HEK293 (cell line): ENCODE data around the gene FCHSD1.

Experiments
- BCL11B ChIP-seq: fragments of 450-650 bp; formaldehyde crosslinking; IDR thresholded peaks from 2 replicates; pipeline ENCODE4 v1.5.1; 2016; ENCODE audit warnings: low read depth, missing biosample characterization, missing genetic modification characterization
- EGR2 ChIP-seq: fragments of 450-650 bp; formaldehyde crosslinking; IDR thresholded peaks from 2 replicates; pipeline ENCODE4 v1.5.1; 2016; ENCODE audit warnings: low read depth, missing biosample characterization, missing genetic modification characterization
- ELK4 ChIP-seq: IDR thresholded peaks from 2 replicates; pipeline ENCODE4 v1.6.1; 2011; ENCODE audit warnings: mild to moderate bottlenecking, low read depth, low read length, borderline replicate concordance
- IKZF3 ChIP-seq: fragments of 450-650 bp; IDR thresholded peaks from 2 replicates; pipeline ENCODE4 v1.5.0; 2018; ENCODE audit warnings: missing biosample characterization, mild to moderate bottlenecking, missing genetic modification characterization, moderate library complexity
- INSM2 ChIP-seq: fragments of 450-650 bp; formaldehyde crosslinking; IDR thresholded peaks from 2 replicates; pipeline ENCODE4 v1.5.1; 2016; ENCODE audit warnings: missing biosample characterization, missing genetic modification characterization
- KLF10 ChIP-seq: fragments of 450-650 bp; IDR thresholded peaks from 2 replicates; pipeline ENCODE4 v1.5.1; 2018; ENCODE audit warnings: missing biosample characterization, mild to moderate bottlenecking, missing genetic modification characterization
- OVOL3 ChIP-seq: fragments of 450-650 bp; formaldehyde crosslinking; IDR thresholded peaks from 2 replicates; pipeline ENCODE4 v1.5.1; 2016; ENCODE audit warnings: missing biosample characterization, missing genetic modification characterization
- PBX3 ChIP-seq: sonication (generic); formaldehyde crosslinking; IDR thresholded peaks from 2 replicates; pipeline ENCODE4 v1.8.1; 2022; ENCODE audit warnings: mild to moderate bottlenecking, moderate library complexity, missing genetic modification reagents
- SP2 ChIP-seq: fragments of 450-650 bp; formaldehyde crosslinking; IDR thresholded peaks from 2 replicates; pipeline ENCODE4 v1.5.1; 2016; ENCODE audit warnings: missing biosample characterization, missing genetic modification characterization
- TRIM28 ChIP-seq: IDR thresholded peaks from 2 replicates; pipeline ENCODE4 v1.6.1; 2011; ENCODE audit warnings: low read length, control low read depth, borderline replicate concordance
- ZBTB11 ChIP-seq: fragments of 450-650 bp; formaldehyde crosslinking; conservative IDR thresholded peaks from 2 replicates; pipeline ENCODE4 v1.5.1; 2016; ENCODE audit warnings: low read depth, missing biosample characterization, missing genetic modification characterization
- ZFP3 ChIP-seq: fragments of 450-650 bp; formaldehyde crosslinking; IDR thresholded peaks from 2 replicates; pipeline ENCODE4 v1.5.1; 2016; ENCODE audit warnings: low read depth, missing biosample characterization, missing genetic modification characterization
- ZNF121 ChIP-seq: fragments of 450-650 bp; formaldehyde crosslinking; IDR thresholded peaks from 2 replicates; pipeline ENCODE4 v1.5.1; 2016; ENCODE audit warnings: missing biosample characterization, missing genetic modification characterization
- ZNF138 ChIP-seq: fragments of 450-650 bp; formaldehyde crosslinking; IDR thresholded peaks from 2 replicates; pipeline ENCODE4 v1.5.1; 2016; ENCODE audit warnings: missing biosample characterization, missing genetic modification characterization, borderline replicate concordance
- ZNF239 ChIP-seq: fragments of 450-650 bp; formaldehyde crosslinking; IDR thresholded peaks from 2 replicates; pipeline ENCODE4 v1.5.1; 2016; ENCODE audit warnings: missing biosample characterization, missing genetic modification characterization
- ZNF423 ChIP-seq: fragments of 450-650 bp; formaldehyde crosslinking; IDR thresholded peaks from 2 replicates; pipeline ENCODE4 v1.5.1; 2016; ENCODE audit warnings: missing biosample characterization, missing genetic modification characterization
- ZNF501 ChIP-seq: fragments of 450-650 bp; formaldehyde crosslinking; IDR thresholded peaks from 2 replicates; pipeline ENCODE4 v1.5.1; 2016; ENCODE audit warnings: missing biosample characterization, missing genetic modification characterization
- ZNF513 ChIP-seq: fragments of 450-650 bp; IDR thresholded peaks from 2 replicates; pipeline ENCODE4 v1.5.1; 2018; ENCODE audit warnings: missing biosample characterization, missing genetic modification characterization
- ZNF529 ChIP-seq: fragments of 450-650 bp; formaldehyde crosslinking; IDR thresholded peaks from 2 replicates; pipeline ENCODE4 v1.5.1; 2017; ENCODE audit warnings: missing genetic modification characterization, missing biosample characterization; ENCODE audit not compliant: insufficient replicate concordance
- ZNF596 ChIP-seq: fragments of 450-650 bp; IDR thresholded peaks from 2 replicates; pipeline ENCODE4 v1.5.0; 2018; ENCODE audit warnings: missing biosample characterization, mild to moderate bottlenecking, missing genetic modification characterization, moderate library complexity
- ZNF600 ChIP-seq: fragments of 450-650 bp; formaldehyde crosslinking; IDR thresholded peaks from 2 replicates; pipeline ENCODE4 v1.5.1; 2016; ENCODE audit warnings: missing biosample characterization, missing genetic modification characterization
- ZNF629 ChIP-seq: fragments of 450-650 bp; formaldehyde crosslinking; IDR thresholded peaks from 2 replicates; pipeline ENCODE4 v1.5.1; 2017; ENCODE audit warnings: missing biosample characterization, missing genetic modification characterization
- ZNF658 ChIP-seq: fragments of 450-650 bp; formaldehyde crosslinking; IDR thresholded peaks from 2 replicates; pipeline ENCODE4; 2016; ENCODE audit warnings: missing biosample characterization, missing genetic modification characterization
- ZNF747 ChIP-seq: fragments of 450-650 bp; formaldehyde crosslinking; IDR thresholded peaks from 2 replicates; pipeline ENCODE4 v1.5.1; 2016; ENCODE audit warnings: missing biosample characterization, missing genetic modification characterization
- ZNF837 ChIP-seq: fragments of 450-650 bp; formaldehyde crosslinking; IDR thresholded peaks from 2 replicates; pipeline ENCODE4 v1.5.1; 2016; ENCODE audit warnings: missing biosample characterization, missing genetic modification characterization
- ZNF843 ChIP-seq: fragments of 450-650 bp; formaldehyde crosslinking; IDR thresholded peaks from 2 replicates; pipeline ENCODE4 v1.5.1; 2016; ENCODE audit warnings: missing biosample characterization, missing genetic modification characterization
- ZXDB ChIP-seq: fragments of 450-650 bp; formaldehyde crosslinking; IDR thresholded peaks from 2 replicates; pipeline ENCODE4 v1.5.1; 2016; ENCODE audit warnings: missing biosample characterization, missing genetic modification characterization
- TF ChIP-seq, protein P1 (sequence below): fragments of 450-650 bp; formaldehyde crosslinking; IDR thresholded peaks from 2 replicates; pipeline ENCODE4 v1.5.1; 2016; ENCODE audit warnings: missing biosample characterization, missing genetic modification characterization, low read depth
- TF ChIP-seq, protein P2 (sequence below): fragments of 450-650 bp; formaldehyde crosslinking; IDR thresholded peaks from 2 replicates; pipeline ENCODE4 v1.5.1; 2016; ENCODE audit warnings: missing biosample characterization, missing genetic modification characterization

FCHSD1 gene

GRCh38 chr5:141637123-141637766 lies 14.0 kb downstream of the FCHSD1 start (continued):
- TF ChIP-seq IKZF3 (tag by site-specific recombination) (peak; percentile 31; the same call in 1 of the 2 replicates), ZBTB11 (tag by site-specific recombination) (peak; percentile 86), ZNF837 (no peak), ZFP3 (no peak), ZNF658 (tag by site-specific recombination) (no peak), ZXDB (tag by site-specific recombination) (peak; percentile 27; the same call in 1 of the 2 replicates), ZNF423 (tag by site-specific recombination) (no peak), TRIM28 (no peak), OVOL3 (tag by site-specific recombination) (no peak), SP2 (tag by site-specific recombination) (peak; percentile 43), ZNF600 (tag by site-specific recombination) (no peak), ZNF629 (tag by site-specific recombination) (no peak), PBX3 (CRISPR knock-in tag) (no peak), BCL11B (tag by site-specific recombination) (no peak), ZNF501 (tag by site-specific recombination) (0 out of 2 replicates have a peak, but pooled peaks have one; percentile 36), ZNF529 (tag by site-specific recombination) (no peak), ZNF843 (tag by site-specific recombination) (no peak), EGR2 (tag by site-specific recombination) (peak; percentile 20; the same call in 1 of the 2 replicates), ZNF596 (tag by site-specific recombination) (no peak), KLF10 (tag by site-specific recombination) (no peak), ZNF239 (tag by site-specific recombination) (no peak), ELK4 (no peak), ZNF121 (tag by site-specific recombination) (no peak), INSM2 (no peak), ZNF747 (tag by site-specific recombination) (no peak), ZNF513 (tag by site-specific recombination) (no peak), ZNF138 (tag by site-specific recombination) (no peak)
- TF ChIP-seq, protein P1, sequence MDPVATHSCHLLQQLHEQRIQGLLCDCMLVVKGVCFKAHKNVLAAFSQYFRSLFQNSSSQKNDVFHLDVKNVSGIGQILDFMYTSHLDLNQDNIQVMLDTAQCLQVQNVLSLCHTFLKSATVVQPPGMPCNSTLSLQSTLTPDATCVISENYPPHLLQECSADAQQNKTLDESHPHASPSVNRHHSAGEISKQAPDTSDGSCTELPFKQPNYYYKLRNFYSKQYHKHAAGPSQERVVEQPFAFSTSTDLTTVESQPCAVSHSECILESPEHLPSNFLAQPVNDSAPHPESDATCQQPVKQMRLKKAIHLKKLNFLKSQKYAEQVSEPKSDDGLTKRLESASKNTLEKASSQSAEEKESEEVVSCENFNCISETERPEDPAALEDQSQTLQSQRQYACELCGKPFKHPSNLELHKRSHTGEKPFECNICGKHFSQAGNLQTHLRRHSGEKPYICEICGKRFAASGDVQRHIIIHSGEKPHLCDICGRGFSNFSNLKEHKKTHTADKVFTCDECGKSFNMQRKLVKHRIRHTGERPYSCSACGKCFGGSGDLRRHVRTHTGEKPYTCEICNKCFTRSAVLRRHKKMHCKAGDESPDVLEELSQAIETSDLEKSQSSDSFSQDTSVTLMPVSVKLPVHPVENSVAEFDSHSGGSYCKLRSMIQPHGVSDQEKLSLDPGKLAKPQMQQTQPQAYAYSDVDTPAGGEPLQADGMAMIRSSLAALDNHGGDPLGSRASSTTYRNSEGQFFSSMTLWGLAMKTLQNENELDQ (tag by site-specific recombination): no peak
- TF ChIP-seq, protein P2, sequence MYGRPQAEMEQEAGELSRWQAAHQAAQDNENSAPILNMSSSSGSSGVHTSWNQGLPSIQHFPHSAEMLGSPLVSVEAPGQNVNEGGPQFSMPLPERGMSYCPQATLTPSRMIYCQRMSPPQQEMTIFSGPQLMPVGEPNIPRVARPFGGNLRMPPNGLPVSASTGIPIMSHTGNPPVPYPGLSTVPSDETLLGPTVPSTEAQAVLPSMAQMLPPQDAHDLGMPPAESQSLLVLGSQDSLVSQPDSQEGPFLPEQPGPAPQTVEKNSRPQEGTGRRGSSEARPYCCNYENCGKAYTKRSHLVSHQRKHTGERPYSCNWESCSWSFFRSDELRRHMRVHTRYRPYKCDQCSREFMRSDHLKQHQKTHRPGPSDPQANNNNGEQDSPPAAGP (tag by site-specific recombination): no peak
